Thyroid gland (tissue), 4 donors: ENCODE data around the gene POU6F2.

Experiments used
- CTCF ChIP-seq, 6 experiments: fragments of 200-600 bp in 3 of 6; fragments of 450-650 bp in 3 of 6; sonication (generic) in 3 of 6; IDR thresholded peaks; one replicate each; pipeline ENCODE4 v1.5.1; 2016 to 2019; ENCODE audit warnings: antibody characterized with exemption in 6 of 6, mild to moderate bottlenecking in 2 of 6, inconsistent platforms in 1 of 6, moderate library complexity in 1 of 6
- POLR2A ChIP-seq, 2 donors: fragments of 450-650 bp; IDR thresholded peaks; one replicate each; pipeline ENCODE4 v1.6.1; 2017; ENCODE audit warnings: antibody characterized with exemption in 2 of 2, mild to moderate bottlenecking in 2 of 2, moderate library complexity in 1 of 2

GRCh38 chr7:39517240-39517639 lies 539.5 kb downstream of the POU6F2 start:
- TF ChIP-seq CTCF (IDR thresholded peaks at IDR 0.05) (no peak), POLR2A (IDR thresholded peaks at IDR 0.05) (no peak)
